SHP77 (cell line): ENCODE data around the gene CLEC4M.
"Not testable (repeated sequence)": the region's sequence is repeated elsewhere in the genome, so short reads cannot be mapped to it uniquely, and the experiment has no call there.

Source experiments
- DNase-seq, 2 experiments: peaks; one replicate each; lab custom pipeline; 2025; lab: John Stamatoyannopoulos, UW

The CLEC4M gene

GRCh38 chr19:7811989-7812388, 48.9 kb downstream of the CLEC4M start:
- no peak for DNase-seq

- no peak for DNase-seq
Observed at GRCh38 chr19:7815325-7815724, 52.3 kb downstream of the CLEC4M start.

- not testable (repeated sequence) for DNase-seq
Observed at GRCh38 chr19:7816040-7816439, 53.0 kb downstream of the CLEC4M start.

- no peak for DNase-seq
Observed at GRCh38 chr19:7817801-7818200, 54.8 kb downstream of the CLEC4M start.

- no peak for DNase-seq
Observed at GRCh38 chr19:7818806-7819205, 55.8 kb downstream of the CLEC4M start.
